ENCODE data around the gene SELPLG.
"Not testable (repeated sequence)": the region's sequence is repeated elsewhere in the genome, so short reads cannot be mapped to it uniquely, and the experiment has no call there.

Gene SELPLG, protein sequence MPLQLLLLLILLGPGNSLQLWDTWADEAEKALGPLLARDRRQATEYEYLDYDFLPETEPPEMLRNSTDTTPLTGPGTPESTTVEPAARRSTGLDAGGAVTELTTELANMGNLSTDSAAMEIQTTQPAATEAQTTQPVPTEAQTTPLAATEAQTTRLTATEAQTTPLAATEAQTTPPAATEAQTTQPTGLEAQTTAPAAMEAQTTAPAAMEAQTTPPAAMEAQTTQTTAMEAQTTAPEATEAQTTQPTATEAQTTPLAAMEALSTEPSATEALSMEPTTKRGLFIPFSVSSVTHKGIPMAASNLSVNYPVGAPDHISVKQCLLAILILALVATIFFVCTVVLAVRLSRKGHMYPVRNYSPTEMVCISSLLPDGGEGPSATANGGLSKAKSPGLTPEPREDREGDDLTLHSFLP

DNA sequence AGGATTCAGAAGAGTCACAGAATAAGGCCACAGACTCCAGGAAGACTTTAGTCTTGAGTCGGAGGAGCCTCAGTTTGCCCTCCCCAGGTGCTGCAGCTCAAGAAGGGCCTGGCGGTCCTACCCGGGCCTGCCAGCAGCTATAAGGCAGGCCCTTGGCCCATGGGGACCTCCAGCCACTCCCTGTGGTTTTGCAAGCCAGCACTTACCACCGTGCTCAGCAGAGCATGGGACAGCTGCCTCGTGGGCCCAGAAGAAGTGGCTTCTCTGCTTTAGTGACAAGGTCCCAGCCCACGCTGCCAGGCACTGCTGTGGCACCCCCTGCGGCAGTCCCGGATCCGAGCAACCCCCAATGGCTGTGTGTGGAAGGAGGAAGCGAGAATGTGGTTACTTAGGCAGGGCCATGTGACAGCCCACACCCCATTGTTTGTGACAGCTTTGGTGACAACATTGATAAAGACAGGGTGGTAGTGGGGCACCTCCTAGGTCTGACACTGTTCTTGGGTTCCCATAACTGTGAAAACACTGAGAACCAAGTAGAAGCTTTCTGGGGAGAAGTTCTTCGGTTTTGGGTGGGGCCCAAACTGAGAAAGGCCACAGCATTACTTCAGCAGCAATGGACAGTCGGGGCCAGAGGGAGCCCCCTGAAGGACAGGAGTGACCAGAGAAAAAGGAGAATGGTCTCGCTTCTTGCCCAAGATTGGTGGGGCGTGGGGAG lies at the start of gene SELPLG:
Gene SELPLG (minus strand): TSS at position 361 of the 715 bp plus-strand sequence. CDS start 9,587 bp downstream, outside the sequence.
- DNase-seq = peak; percentile 92

DNA sequence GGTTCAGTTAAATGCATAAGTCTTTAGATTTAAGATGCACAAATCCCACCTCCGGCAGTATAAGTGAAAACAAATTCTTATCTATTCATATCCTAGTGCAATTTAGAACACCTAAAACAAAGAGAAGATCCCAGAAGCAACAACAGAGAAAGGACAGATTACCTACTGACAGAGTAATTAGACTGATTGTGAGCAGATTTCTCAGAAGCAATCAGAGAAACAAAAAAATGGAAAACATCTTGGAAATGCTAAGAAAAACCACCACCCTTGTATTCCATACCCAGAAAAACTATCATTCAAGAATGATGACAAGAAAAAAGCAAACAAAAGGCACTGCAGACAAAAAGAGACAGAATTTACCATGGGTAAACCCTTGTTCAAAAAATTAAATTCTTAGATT lies 47.6 kb upstream of the SELPLG start:
- no peak for DNase-seq

DNA sequence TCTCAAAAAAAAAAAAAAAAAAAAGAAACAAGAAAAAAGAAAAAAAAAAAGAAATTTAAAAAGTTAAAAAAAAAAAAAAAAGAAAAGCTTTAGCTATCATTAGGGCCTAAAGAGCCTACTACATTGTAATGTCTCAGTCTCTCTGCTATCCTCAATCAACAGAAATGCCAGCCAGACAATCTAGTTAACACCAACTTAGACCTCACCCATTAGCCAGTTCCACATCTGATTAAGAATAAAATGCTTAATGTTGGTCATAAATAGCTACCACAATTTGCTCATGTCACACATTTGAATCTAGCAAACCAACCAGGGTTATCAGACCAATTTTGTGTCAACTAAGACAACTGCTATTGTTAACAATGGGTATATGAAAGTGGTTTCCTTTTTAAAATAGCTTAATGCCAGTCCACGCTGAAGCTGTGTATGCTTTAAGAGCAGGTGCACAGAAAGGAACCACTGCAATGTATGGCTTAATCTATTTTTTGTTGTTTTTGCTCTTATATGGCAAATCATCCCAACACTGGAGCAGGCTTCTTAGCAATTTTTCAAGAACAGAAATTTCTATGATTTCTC lies 45.5 kb upstream of the SELPLG start:
- DNase-seq = no peak

DNA sequence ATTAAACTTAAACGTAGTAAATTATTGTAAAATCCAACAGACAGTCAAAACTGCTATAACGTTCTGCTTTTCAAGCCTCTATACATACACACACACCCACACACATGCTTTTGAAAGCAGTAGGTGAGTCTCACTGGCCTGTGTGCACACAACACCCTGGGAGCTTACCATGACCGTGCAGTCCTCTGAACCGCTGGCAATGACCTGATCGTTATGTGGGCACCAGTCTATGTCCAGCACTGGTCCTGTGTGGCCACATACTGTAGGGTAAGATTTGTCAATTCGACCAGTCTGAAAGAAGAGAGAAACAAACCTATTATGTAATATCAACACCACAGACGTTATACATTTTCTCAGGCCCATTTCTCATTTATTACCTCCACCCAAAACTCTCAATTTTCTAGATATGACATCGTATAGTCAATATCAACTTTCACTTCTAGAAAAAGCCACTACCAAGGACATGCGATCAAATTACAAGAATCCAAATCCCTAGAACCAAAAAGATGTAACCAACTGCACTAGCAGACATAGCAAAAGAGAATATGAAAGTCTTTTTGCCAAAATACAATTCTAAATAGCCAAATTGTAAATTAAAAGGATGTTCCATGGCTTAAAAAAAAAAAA lies 44.5 kb upstream of the SELPLG start:
- DNase-seq = no peak

DNA sequence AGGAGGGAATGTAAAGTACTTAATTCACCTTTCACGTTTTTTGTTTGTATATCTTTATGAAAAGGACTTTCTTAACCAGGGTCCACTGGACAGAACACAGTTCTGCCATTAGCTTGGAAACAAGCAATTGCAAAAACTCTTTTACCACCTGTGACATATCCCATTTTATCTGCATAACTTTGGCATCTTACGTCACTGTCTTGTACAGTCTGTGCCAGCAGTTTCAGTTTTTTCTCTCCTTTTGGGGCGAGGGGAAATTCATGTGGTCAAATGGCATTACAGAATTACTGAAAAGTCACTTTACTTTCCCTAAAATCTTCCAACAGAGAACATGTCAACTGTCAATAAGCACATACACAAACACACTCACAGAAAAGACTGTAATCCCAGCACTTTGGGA lies 43.7 kb upstream of the SELPLG start:
- no peak for DNase-seq

DNA sequence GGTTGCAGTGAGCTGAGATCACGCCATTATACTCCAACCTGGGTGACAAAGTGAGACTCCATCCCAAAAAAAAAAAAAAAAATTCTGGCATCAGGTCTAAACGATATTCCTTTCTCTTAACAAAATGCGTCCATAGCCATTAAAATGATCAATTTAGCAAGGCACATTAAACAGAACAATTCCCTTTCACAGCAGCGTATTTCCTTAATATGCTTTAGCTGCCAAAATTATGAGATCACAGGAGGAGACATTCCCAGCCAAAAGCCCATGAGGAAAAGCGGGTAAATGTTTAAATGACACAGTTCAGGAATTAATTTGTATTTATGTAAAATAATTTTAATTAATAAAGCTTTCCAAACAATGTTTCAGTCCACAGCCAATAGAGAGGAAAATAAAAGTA lies 43.0 kb upstream of the SELPLG start:
- no peak for DNase-seq

DNA sequence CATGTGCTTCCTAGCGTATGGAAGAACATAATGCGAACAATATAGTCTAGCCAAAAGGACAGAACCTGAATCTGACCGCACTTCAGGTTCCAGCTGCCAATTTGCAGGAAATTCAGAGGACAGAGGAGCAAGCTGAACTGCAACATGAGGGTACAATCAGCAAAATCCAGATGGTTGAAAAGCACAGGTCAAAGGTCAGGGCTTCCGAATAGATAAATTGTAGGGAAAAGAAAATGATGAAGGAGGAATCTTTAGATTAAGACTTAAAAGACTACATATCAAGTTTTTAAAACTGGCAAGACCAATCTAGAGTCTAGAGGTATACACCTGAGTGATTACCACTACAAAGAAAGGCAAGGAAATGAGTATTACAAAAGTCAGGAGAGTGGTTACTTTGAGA lies 42.1 kb upstream of the SELPLG start:
- no peak for DNase-seq

DNA sequence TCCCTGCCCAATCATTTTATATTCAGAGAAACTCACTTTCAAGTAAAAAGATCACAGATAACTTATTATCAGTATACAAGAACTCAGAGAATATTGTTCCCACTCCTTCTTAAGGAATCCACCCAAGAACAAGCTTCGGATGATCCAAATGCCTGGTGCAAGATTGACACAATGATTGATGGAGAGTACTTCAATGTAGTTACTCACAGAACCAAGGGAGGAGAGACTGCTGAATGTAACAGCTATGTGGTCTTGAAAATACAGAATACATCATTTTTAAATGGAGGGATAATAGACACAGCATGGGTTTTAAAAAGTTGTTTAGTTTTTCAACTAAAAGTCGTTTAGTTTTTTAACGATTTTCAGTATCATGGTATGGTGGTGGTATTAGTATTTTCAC lies 38.4 kb upstream of the SELPLG start:
- no peak for DNase-seq

DNA sequence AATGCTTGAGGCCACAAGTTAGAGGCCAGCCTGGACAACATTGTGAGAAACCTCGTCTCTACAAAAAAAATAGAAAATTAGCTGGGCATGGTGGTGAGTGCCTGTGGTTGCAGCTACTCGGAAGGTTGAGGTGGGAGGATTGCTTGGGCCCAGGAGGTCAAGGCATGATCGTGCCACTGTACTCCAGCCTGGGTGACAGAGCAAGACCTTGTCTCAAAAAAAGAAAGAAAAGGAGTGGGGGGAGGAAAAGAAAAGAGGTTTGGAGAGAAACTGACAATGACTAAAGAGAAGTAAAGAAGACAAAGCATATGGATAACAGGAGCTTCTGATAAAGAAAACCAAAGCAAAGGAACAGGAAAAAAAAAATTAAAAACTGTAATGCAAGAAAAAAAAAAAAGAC lies 37.4 kb upstream of the SELPLG start:
- DNase-seq = no peak

DNA sequence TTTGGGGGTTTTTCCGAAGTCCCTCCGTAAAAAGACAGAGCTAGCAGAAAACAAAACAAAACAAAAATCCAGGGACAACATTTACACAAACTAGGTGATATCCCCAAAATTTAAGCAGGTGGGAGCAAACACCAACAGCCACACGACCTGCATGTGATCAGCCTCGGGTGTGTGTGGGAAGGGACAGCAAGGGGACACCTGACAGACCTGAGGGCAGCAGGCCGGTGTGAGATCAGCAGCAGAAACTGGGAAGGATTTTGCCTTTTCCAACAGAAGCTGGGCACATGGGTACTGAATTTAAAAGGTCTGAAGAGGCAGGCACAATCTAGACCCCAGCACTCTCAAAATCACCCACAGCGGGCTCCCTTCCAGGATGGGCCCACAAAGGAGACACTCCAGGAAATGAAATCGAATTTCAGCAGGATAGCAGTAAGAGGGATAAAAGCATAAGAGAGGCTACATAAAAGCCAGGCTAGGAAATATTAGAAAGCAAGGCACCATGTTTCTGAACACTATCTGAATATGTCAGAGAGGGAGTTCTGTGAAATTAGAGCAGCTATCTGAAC lies 36.5 kb upstream of the SELPLG start:
- DNase-seq = no peak

DNA sequence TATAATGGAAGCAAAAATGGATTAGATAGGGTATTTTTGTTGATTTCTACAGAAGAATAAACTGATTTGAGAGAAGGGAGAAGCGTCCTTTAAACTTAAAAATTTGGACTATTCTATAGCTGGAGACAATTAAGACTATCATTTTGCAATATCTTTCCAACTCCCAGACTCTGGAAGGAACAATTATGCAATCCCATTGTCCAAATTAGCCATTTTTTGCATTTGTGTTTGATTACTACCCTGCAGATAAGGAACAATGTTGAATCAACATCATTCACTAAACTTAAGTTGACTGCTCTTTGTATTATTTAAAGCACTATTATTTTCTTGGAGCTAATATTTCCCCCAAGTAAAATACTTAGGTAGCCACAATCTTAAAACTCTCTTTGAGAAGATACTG lies 34.8 kb upstream of the SELPLG start:
- DNase-seq = no peak

DNA sequence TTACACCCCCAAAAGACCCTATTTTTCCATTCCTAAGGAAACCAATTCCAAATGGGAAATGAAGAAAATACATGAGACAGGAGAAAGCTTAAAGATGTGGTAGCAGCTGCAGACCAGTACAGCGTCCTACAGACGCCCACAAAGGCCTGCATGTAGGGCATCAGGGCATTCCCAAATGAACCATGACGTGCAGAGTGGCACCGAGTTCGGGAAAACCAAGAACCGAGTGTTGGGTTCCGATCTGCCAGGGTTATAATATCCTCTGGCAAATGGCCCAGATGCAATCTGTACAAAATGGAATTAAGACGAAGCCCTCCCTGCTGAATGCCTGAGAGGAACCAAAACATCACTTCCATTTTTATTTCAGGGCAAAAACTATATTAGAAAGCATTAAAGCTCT lies 34.4 kb upstream of the SELPLG start:
- DNase-seq = no peak

DNA sequence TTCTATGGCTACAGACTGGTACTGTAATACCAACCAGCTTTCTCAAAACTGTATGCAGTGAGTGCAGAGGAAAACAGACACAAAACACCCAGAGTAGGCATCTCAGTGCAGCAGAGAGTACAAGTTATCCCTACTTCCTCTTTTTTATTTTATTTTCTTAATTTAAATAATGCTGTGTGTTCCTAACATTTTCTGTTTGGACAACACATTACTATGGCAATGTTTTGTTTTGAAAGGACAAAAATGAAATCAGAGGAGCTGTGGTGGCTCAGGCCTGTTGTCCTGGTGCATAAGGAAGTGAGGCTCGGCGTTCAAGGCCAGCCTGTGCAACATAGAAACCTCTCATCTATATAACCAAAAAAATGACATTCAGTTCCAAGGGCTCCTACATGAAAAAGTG lies 33.7 kb upstream of the SELPLG start:
- DNase-seq = no peak

DNA sequence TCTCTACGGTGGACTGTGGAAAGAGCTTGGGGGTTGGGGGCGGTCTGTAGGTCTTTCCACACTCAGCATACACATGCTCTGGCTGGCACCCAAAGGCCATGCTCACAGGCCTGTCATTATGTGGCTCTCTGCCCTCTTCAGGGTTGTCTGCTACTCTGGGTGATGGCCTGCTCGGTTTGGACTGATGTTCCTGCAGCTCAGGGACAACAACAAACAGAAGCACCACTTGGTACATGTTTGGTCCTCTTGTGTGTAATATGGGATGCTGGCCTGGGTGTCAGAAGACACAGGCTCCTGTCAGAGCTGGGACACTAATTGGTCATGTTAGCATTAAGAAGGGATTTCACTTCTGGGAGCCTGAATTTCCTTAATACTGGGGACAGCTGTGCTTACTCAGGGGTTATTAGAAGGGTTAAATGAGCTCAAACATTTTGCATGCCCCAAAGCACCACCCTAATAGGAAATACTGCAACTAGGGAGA lies 32.7 kb upstream of the SELPLG start:
- no peak for DNase-seq

DNA sequence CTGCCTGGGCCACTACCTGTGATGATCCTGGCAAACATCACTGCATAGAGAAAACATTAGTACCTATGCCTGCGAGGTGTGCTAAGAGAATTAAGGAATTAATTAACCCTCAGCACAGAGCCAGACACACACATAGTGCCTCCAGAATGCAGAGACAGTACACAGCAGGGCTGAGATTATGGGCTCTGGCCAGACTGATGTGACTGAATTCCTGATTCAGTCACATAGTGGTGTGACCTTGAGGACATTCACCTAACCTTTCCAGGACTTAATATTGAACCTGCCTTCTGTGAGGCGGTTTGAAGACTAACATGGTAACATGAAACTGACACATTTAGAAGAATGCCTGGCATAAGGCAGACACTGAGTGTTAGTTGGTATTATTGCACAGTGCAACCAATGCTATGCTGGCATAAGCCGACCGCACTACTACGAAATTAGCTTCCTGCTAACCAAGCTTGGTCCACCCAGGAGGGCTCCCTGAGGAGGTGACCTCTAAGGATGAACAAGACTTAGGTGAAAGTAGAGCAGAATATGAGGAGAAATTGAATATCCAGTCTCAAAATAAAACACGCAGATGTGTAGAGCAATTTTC lies 32.0 kb upstream of the SELPLG start:
- no peak for DNase-seq

DNA sequence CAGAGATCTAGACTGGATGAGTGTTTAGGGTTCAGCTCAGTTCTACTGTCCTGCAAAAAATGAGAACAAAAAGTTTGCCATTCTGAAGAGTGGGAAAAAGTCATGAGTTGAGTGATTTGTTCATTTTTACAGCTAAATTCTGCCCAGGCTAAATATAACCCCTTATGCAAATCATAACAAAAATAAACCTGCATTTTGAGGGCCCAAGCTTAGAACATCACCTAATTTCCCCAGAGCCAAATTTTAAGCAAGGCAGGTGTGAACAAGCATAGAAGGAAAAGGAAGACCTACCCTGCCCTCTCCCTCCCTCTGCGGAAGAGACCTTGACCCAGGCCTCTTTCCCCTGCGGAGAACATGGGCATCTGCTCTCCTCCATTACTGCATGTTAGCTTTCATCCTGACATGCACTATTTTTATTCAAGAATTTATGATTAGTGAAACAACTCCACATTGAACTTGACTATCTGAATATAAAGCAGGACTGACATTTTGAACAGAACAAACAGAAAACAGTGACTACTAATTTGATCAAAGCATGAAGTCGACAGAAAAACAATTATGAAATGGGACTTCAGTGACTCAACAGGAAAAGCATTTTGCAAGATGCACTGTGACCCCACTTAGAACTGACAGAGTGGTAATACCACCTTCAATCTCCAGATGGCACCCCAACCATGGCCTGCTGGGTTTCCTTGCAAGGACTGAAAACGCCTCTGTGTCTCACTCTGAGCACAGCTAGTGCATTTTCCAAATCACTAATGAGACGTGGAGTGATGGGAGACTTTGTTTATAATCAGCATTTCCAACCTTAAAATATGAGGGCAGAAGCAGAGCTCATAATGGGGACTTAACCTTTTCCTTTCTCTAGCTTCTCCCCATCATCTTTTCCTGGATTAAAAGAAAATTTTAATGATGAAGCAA lies 30.9 kb upstream of the SELPLG start:
- peak; percentile 91 for DNase-seq

DNA sequence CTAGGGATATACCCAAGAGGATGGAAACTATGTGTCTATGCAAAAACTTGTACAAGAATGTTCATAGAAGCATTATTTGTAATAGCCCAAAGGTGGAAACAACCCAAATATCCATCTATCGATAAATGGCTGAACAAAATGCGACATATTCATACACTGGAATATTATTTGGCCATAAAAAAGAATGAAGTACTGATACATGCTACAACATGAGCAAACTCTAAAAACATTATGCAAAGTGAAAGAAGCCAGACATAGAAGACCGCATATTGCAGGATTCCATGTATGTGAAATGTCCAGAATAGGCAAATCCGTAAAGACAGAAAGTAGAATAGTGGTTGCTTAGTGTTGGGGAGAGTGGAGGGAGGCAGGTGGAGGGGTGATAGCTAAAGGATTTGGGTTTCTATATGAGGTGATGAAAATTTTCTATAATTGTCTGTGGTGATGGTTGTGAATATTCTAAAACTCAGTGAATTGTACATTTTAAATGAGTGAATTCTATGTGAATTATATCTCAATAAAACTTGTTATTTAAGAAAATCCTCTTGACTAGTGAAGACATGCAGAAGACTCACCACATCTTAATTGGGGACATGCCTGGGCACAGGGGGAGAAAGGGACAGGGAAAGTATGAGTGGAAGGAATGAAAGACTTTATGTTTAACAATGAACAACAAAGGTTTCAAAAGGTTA lies 29.8 kb upstream of the SELPLG start:
- DNase-seq = no peak

DNA sequence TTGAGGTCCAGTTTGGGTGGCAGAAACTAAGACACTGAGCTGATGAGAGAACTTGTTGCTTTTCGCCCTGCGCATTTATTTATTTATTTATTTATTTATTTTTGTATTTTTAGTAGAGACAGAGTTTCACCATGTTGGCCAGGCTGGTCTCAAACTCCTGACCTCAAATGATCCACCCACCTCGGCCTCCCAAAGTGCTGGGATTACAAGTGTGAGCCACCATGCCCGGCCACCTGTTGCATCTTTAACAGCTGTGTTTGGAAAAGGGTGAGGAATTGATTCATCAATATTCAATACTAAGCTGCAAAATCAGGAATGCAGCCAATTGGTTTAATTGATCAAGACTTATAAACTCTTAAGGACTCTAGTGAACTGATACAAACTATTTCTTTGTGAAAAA lies 24.4 kb upstream of the SELPLG start:
- DNase-seq = not testable (repeated sequence)

DNA sequence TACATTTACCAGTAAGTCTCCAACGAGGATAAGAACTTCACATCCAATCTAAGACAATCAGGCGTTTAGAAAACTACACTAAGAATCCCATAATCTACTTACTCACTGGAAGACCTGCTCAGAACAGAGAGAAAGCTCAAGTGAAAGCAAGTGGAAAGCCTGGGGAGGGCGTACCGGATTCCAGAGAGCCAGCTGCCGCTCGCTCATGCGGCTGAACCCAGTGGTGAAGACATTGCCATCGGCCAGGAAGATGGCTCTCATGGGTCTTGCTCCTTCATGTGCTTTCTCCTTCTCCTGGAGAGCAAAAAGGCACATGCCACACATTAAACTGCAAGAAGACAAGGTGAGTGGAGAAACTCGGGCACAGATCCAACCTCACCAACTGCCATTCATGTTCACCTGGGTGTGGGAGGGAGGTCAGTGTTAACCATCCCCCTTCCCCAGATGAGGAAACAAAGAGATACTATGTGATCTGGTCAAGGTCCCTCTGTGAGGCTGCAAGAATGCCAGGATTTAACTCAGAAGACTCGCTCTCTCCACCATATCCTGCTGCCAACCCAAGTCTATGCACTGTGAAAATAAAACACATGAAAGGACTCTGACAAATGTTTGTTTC lies 23.5 kb upstream of the SELPLG start:
- no peak for DNase-seq

DNA sequence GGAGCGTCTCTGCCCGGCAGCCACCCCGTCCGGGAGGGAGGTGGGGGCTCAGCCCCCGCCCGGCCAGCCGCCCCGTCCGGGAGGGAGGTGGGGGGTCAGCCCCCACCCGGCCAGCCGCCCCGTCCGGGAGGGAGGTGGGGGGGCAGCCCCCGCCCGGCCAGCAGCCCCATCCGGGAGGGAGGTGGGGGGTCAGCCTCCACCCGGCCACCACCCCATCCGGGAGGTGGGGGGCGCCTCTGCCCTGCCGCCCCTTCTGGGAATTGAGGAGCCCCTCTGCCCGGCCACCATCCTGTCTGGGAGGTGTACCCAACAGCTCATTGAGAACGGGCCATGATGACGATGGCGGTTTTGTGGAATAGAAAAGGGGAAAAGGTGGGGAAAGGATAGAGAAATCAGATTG lies 22.6 kb upstream of the SELPLG start:
- not testable (repeated sequence) for DNase-seq

DNA sequence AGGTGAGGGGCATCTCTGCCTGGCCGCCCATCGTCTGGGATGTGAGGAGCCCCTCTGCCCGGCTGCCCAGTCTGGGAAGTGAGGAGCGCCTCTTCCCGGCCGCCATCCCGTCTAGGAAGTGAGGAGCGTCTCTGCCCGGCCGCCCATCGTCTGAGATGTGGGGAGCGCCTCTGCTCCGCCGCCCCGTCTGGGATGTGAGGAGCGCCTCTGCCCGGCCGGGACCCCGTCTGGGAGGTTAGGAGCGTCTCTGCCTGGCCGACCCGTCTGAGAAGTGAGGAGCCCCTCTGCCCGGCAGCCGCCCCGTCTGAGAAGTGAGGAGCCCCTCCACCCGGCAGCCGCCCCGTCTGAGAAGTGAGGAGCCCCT lies 22.1 kb upstream of the SELPLG start:
- not testable (repeated sequence) for DNase-seq

Measured in activated effector memory CD4-positive, alpha-beta T cell treated with anti-CD3 and anti-CD28 coated beads, Interleukin-2, amount 50 U/mL, for 16 hours (primary cell).